IPS DF 6.9 (cell line): ENCODE data around the gene ZNF429.

Experiments used
- DNase-seq: peaks from one replicate; pipeline ENCODE4 v3.0.0-alpha.2; 2013; ENCODE audit warnings: low read depth, low spot score
- H3K27ac ChIP-seq: one replicate; pipeline ENCODE4 v1.5.1; 2013; ENCODE audit warnings: low read length, control low read depth
- H3K27me3 ChIP-seq: 2 replicates; pipeline ENCODE4 v1.6.1; 2013; ENCODE audit warnings: mild to moderate bottlenecking, low read length; ENCODE audit not compliant: control insufficient read depth, insufficient read depth
- H3K36me3 ChIP-seq: 2 replicates; pipeline ENCODE4 v1.6.1; 2013; ENCODE audit warnings: low read length; ENCODE audit not compliant: control insufficient read depth, insufficient read depth
- H3K4me1 ChIP-seq: 2 replicates; pipeline ENCODE4 v1.6.1; 2013; ENCODE audit warnings: low read length; ENCODE audit not compliant: control insufficient read depth, insufficient read depth
- H3K4me3 ChIP-seq: 2 replicates; pipeline ENCODE4 v1.5.1; 2013; ENCODE audit warnings: mild to moderate bottlenecking, low read length
- H3K9me3 ChIP-seq: 2 replicates; pipeline ENCODE4 v1.6.1; 2013; ENCODE audit warnings: low read length, inconsistent platforms; ENCODE audit not compliant: control insufficient read depth, insufficient read depth
- WGBS: extraction: QIAGEN DNeasy Blood & Tissue Kit; methylation state at CpG from one replicate; pipeline ENCODE4 v1.1.7; 2013; ENCODE audit warnings: mixed read lengths, missing lambda C conversion rate; ENCODE audit not compliant: insufficient read length, insufficient coverage; 5-methylcytosine and 5-hydroxymethylcytosine counted together

Gene ZNF429

GRCh38 chr19:21571316-21571715, 65.9 kb downstream of the ZNF429 start:
- Histone ChIP-seq H3K4me3 (no peak overlapping the region), H3K4me1 (no peaks in the 10 kb centered on the region), H3K27ac (no peak overlapping the region), H3K9me3 (peaks cover 2% of the 10 kb centered on the region; the same call in 1 of the 2 replicates), H3K36me3 (no peaks in the 10 kb centered on the region), H3K27me3 (no peaks in the 10 kb centered on the region)
- no peak for DNase-seq
- WGBS: no CpG with 5 or more reads among the region's 2 CpGs

- no peak overlapping the region for H3K27ac ChIP-seq
- no peaks in the 10 kb centered on the region for H3K4me1 ChIP-seq
- no peaks in the 10 kb centered on the region for H3K9me3 ChIP-seq
- H3K4me3 ChIP-seq: no peak overlapping the region
- H3K36me3 ChIP-seq: no peaks in the 10 kb centered on the region
- WGBS: no CpG with 5 or more reads among the region's 2 CpGs
- H3K27me3 ChIP-seq: no peaks in the 10 kb centered on the region
- DNase-seq: no peak
Observed at GRCh38 chr19:21574607-21575006, 69.2 kb downstream of the ZNF429 start.

- Histone ChIP-seq H3K36me3 (no peaks in the 10 kb centered on the region), H3K9me3 (no peaks in the 10 kb centered on the region), H3K27me3 (no peaks in the 10 kb centered on the region), H3K27ac (no peak overlapping the region), H3K4me3 (no peak overlapping the region), H3K4me1 (no peaks in the 10 kb centered on the region)
- DNase-seq: no peak
- WGBS: no CpG with 5 or more reads among the region's 3 CpGs
Observed at GRCh38 chr19:21576481-21576880, 71.1 kb downstream of the ZNF429 start.

DNA sequence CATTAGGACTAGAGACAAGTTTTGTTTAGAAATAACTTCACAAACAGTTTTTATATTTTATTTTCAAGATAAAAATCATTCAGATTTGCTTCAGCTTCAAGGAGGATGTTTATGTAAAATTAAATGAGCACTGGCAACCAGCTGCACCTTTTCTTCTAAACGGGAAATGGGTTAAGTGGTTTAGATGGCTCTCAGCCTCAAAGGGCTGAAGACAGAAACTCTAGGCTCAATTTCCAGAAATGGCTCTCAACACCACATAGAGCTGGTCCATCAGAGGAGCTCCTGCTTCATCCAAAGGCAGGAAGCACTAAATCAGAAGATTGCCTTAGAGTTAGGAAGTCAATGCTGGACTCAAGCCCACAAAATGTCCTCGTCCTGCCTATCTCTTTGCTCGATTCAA, 74.7 kb downstream of the ZNF429 start:
- Histone ChIP-seq H3K9me3 (no peaks in the 10 kb centered on the region), H3K27me3 (no peaks in the 10 kb centered on the region; the same call in 1 of the 2 replicates), H3K4me3 (no peak overlapping the region), H3K4me1 (no peaks in the 10 kb centered on the region), H3K36me3 (no peaks in the 10 kb centered on the region), H3K27ac (no peak overlapping the region)
- no CpG with 5 or more reads among the region's 3 CpGs for whole genome bisulfite sequencing
- no peak for DNase-seq

GRCh38 chr19:21580818-21581217, 75.4 kb downstream of the ZNF429 start:
- no peak for DNase-seq
- peaks cover 2% of the 10 kb centered on the region; the same call in 1 of the 2 replicates for H3K27me3 ChIP-seq
- H3K4me1 ChIP-seq: 0 out of 2 replicates have a peak, but pooled peaks cover 1% of the 10 kb centered on the region
- WGBS: no CpG with 5 or more reads among the region's 1 CpG
- H3K27ac ChIP-seq: no peak overlapping the region
- H3K9me3 ChIP-seq: no peaks in the 10 kb centered on the region
- no peaks in the 10 kb centered on the region for H3K36me3 ChIP-seq
- no peak overlapping the region for H3K4me3 ChIP-seq

DNA sequence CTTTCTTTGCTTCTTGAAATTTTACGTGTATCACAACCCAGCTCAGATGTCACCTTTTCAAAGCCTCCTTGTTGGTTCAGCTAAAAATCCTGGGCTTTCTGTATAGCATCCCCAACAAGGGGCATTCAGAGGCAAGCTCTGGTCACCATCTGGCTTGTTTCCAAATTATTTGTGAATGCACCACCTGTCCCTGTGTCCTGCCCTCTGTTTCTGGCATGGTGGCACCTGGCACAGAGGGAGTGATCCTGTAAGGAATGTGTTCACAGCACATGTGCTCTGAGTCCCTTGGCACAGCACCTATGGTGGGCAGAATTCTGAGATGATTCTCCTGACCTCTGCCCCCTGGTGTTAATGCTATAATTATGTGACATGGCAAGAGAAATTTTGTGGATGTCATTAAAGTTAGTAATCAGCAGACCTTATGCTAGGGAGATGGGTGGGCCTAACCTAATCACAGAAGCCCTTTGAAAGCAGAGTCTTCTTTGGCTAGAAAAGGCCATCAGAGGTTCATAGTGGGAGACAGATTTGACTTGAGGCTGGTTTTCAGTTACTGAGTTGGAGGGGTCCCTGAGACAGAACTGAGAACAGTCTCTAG, 76.3 kb downstream of the ZNF429 start:
- Histone ChIP-seq H3K27me3 (peaks cover 2% of the 10 kb centered on the region; the same call in 1 of the 2 replicates), H3K9me3 (no peaks in the 10 kb centered on the region), H3K4me3 (no peak overlapping the region), H3K36me3 (no peaks in the 10 kb centered on the region), H3K4me1 (0 out of 2 replicates have a peak, but pooled peaks cover 1% of the 10 kb centered on the region), H3K27ac (no peak overlapping the region)
- no peak for DNase-seq
- WGBS: no CpG with 5 or more reads among the region's 1 CpG

DNA sequence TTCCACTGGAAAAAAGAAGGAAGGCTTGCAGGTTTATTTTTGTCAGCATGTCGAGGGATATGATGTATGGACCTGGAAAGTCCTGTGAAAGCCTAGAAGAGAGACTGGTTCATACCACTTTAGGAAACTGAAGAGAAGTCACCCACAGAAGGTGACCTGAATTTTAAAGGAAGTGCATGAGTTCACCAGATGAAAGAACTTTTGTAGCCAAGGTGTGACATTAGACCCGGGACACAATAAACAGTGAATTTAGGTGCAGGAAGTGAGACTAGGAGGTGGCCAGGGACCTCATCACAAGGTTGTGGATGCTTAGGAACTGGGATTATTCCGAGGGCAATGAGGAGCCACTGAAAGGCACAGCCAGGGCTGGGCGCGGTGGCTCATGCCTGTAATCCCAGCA, 79.1 kb downstream of the ZNF429 start:
- no peak for DNase-seq
- H3K27ac ChIP-seq: no peak overlapping the region
- H3K27me3 ChIP-seq: peaks cover 5% of the 10 kb centered on the region; the same call in 1 of the 2 replicates
- peaks cover 3% of the 10 kb centered on the region; the same call in 1 of the 2 replicates for H3K4me1 ChIP-seq
- no peaks in the 10 kb centered on the region for H3K36me3 ChIP-seq
- no peak overlapping the region for H3K4me3 ChIP-seq
- WGBS: no CpG with 5 or more reads among the region's 5 CpGs
- no peaks in the 10 kb centered on the region for H3K9me3 ChIP-seq

DNA sequence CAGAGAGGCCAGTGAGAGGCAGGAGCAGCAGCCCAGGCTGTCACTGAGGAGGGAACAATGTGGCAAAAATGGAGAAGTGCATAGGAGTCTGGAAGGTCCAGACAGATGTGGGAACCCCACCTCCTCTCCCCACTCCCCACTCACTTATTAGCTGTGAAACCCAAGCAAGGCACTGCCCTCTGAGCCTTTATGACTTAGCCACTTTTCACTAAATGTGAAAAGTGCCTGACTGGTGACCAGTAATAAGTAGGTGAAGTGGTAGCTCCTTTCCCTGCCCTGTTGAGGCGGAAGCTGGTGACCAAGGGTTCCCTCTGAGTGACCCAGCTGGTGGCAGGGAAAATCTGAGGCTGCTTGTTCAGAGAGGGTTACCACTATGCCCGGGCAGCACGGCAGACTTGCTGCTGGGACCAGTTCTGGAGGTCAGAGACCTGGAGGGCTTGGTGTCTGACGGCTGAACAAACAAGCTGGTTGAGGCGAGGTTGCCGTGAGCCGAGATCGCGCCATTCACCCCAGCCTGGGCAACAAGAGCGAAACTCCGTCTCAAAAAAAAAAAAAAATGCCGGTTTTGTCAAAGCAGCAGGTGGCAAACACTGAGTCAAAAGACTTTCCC, 80.0 kb downstream of the ZNF429 start:
- Histone ChIP-seq H3K27me3 (peaks cover 5% of the 10 kb centered on the region; the same call in 1 of the 2 replicates), H3K27ac (no peak overlapping the region), H3K36me3 (no peaks in the 10 kb centered on the region), H3K4me3 (no peak overlapping the region), H3K4me1 (peaks cover 3% of the 10 kb centered on the region; the same call in 1 of the 2 replicates), H3K9me3 (no peaks in the 10 kb centered on the region)
- WGBS: no CpG with 5 or more reads among the region's 12 CpGs
- DNase-seq: no peak

DNA sequence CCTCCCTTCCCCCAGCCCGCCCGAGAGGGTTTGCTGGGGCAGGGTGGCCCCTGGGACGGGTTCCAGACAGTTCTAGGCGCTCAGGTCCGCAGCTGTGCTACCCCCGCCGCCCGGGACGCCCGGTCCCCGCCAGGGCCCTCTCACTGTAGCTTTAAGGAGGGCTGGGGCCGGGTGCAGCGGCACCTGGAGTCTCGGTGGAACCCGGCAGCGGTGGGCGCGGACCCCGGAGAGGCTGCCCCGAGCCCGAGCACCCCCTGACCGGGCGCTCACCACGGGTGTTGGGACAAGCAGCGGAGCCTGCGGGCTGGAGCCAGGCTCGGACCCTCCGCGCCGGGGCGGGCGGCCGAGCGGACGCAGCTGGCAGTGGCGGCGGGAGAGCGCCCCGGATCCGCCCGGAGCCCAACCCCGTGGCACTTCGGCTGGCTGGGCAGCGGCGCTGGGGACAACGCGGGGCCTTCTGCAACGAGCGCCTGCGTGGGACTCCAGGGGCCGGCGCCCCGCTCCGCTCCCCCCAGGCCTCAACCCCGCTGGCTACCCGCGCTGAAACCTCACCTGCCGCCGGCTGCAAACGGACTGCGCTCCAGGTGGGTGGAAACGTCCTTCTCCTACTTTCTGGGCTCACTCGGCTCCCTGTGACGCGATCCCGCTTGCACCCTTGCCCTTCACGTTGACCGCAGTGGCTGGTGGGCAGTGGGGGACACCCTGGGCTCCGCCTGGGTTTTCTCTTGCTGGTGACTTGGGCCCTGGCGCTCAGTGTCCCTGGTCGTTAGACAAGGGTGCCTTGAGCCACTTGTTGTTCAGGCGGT, 81.1 kb downstream of the ZNF429 start:
- Histone ChIP-seq H3K27ac (no peak overlapping the region), H3K27me3 (peaks cover 5% of the 10 kb centered on the region; the same call in 1 of the 2 replicates), H3K4me1 (peaks cover 3% of the 10 kb centered on the region; the same call in 1 of the 2 replicates), H3K4me3 (peak overlapping the region; percentile 42; the same call in 1 of the 2 replicates), H3K36me3 (no peaks in the 10 kb centered on the region), H3K9me3 (no peaks in the 10 kb centered on the region)
- DNase-seq: no peak
- no CpG with 5 or more reads among the region's 72 CpGs for WGBS

GRCh38 chr19:21587117-21587461, 81.7 kb downstream of the ZNF429 start:
- H3K36me3 ChIP-seq: no peaks in the 10 kb centered on the region
- H3K4me3 ChIP-seq: peak overlapping the region; percentile 42; the same call in 1 of the 2 replicates
- H3K27me3 ChIP-seq: peaks cover 5% of the 10 kb centered on the region; the same call in 1 of the 2 replicates
- H3K4me1 ChIP-seq: peaks cover 3% of the 10 kb centered on the region; the same call in 1 of the 2 replicates
- WGBS: no CpG with 5 or more reads among the region's 12 CpGs
- H3K27ac ChIP-seq: no peak overlapping the region
- no peak for DNase-seq
- no peaks in the 10 kb centered on the region for H3K9me3 ChIP-seq
